ENCODE data around the gene PCDHA10. TPM values are rescaled to one million over a fixed set of nuclear protein-coding genes. Genes with fewer than 3 reads are reported as not detected.

Gene PCDHA10, protein sequence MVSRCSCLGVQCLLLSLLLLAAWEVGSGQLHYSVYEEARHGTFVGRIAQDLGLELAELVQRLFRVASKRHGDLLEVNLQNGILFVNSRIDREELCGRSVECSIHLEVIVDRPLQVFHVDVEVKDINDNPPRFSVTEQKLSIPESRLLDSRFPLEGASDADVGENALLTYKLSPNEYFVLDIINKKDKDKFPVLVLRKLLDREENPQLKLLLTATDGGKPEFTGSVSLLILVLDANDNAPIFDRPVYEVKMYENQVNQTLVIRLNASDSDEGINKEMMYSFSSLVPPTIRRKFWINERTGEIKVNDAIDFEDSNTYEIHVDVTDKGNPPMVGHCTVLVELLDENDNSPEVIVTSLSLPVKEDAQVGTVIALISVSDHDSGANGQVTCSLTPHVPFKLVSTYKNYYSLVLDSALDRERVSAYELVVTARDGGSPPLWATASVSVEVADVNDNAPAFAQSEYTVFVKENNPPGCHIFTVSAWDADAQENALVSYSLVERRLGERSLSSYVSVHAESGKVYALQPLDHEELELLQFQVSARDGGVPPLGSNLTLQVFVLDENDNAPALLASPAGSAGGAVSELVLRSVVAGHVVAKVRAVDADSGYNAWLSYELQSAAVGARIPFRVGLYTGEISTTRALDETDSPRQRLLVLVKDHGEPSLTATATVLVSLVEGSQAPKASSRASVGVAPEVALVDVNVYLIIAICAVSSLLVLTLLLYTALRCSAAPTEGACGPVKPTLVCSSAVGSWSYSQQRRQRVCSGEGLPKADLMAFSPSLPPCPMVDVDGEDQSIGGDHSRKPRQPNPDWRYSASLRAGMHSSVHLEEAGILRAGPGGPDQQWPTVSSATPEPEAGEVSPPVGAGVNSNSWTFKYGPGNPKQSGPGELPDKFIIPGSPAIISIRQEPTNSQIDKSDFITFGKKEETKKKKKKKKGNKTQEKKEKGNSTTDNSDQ
- 0.14 and 0.28 TPM in 2 replicates for total RNA-seq

DNA sequence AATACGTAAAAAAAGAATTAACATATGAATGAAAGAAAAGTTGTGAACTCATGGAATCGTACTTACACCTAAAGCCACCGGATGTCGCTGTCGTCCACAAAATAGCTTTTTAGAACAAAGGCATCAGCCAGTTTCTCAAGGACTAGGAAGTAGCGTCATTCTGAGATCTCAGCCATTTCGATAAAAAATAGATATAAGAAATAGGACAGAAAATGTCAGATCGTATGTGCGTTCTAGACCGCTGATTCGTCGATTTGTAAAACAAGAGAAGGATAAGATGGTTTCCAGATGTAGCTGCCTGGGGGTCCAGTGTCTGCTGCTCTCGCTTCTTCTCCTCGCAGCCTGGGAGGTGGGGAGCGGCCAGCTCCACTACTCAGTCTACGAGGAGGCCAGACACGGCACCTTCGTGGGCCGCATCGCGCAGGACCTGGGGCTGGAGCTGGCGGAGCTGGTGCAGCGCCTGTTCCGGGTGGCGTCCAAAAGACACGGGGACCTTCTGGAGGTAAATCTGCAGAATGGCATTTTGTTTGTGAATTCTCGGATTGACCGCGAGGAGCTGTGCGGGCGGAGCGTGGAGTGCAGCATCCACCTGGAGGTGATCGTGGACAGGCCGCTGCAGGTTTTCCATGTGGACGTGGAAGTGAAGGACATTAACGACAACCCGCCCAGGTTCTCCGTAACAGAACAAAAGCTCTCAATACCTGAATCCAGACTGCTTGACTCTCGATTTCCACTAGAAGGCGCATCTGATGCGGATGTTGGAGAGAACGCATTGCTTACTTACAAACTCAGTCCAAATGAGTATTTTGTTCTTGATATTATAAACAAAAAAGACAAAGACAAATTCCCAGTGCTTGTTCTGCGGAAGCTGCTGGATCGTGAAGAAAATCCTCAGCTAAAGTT lies at the start of gene PCDHA10:
Gene PCDHA10 (plus strand): TSS at position 126 of the 903 bp plus-strand sequence. CDS start 152 bp downstream, at position 278.

DNA sequence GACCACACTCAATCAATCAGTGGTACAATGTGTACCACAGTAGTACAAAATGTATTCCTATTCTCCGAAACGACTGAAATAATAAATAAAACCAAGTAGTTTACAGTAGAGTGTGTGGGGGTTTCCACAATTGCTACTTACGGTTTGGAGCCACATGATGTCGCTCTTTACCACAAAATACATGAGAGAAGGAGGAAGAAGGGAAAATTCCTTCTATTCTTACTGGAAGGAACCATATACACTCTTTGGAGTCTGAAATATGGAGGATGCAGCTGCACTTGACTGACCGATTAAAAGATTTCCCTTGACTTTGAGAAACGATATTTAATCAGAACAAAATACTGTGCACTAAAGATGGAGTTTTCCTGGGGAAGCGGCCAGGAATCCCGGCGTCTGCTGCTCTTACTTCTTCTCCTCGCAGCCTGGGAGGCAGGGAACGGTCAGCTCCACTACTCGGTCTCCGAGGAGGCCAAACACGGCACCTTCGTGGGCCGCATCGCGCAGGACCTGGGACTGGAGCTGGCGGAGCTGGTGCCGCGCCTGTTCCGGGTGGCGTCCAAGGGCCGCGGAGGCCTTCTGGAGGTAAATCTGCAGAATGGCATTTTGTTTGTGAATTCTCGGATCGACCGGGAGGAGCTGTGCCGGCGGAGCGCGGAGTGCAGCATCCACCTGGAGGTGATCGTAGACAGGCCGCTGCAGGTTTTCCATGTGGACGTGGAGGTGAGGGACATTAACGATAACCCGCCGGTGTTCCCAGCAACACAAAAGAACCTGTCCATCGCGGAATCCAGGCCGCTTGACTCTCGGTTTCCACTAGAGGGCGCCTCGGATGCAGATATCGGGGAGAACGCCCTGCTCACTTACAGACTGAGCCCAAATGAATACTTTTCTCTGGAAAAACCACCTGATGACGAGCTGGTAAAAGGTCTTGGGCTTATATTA lies 48.6 kb upstream of the PCDHA10 start, which contains the start of gene PCDHA4:
Gene PCDHA4 (plus strand): TSS at position 235 of the 942 bp plus-strand sequence.

DNA sequence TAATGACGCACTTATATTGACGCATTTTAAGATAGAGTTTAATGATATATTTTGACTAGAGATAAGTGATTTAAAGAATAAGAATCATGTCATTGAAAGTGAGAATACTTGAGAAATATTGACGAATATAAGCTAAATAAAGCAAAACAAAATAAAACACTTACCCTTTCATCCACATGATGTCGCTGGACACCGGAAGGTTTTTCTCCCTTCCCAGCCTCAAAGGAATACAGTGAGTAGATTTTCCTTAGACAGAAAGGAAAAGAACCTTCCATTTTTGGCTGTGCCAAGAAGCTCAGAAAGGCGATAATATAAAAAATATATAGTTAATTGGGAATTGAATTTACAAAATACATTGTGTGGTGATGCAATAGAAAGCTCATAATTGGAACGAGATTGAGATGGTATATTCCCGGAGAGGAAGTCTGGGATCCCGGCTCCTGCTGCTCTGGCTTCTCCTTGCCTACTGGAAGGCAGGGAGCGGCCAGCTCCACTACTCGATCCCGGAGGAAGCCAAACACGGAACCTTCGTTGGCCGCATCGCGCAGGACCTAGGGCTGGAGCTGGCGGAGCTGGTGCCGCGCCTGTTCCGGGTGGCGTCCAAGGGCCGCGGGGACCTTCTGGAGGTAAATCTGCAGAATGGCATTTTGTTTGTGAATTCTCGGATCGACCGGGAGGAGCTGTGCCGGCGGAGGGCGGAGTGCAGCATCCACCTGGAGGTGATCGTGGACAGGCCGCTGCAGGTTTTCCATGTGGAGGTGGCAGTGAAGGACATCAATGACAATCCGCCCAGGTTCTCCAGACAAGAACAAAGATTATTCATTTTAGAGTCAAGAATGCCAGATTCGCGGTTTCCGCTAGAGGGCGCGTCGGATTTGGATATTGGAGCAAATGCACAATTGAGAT lies 34.1 kb upstream of the PCDHA10 start, which contains the start of gene PCDHA5:
Gene PCDHA5 (plus strand): TSS at position 239 of the 906 bp plus-strand sequence.

DNA sequence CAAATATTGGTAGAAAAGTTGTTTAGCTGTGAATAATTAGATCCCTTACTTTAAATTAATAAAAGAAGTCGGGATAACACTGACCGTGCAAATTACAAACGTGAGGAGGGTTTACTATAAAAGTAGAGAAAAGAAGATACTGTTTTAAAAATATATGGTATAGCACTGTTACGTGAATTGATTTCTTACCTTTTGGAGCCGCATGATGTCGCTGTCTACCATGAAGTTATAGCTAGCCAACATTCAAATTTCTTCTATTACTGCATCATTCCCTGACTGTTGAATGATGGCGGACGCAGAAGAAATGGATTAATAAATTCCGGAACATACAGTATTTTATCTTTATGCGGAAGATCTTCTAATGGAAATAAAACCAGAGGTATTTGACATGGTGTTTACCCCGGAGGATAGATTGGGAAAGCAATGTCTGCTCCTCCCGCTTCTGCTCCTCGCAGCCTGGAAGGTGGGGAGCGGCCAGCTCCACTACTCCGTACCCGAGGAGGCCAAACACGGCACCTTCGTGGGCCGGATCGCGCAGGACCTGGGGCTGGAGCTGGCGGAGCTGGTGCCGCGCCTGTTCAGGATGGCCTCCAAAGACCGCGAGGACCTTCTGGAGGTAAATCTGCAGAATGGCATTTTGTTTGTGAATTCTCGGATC lies 27.9 kb upstream of the PCDHA10 start, which contains the start of gene PCDHA6:
Gene PCDHA6 (plus strand): TSS at position 257 of the 658 bp plus-strand sequence. CDS start 132 bp downstream, at position 389.

DNA sequence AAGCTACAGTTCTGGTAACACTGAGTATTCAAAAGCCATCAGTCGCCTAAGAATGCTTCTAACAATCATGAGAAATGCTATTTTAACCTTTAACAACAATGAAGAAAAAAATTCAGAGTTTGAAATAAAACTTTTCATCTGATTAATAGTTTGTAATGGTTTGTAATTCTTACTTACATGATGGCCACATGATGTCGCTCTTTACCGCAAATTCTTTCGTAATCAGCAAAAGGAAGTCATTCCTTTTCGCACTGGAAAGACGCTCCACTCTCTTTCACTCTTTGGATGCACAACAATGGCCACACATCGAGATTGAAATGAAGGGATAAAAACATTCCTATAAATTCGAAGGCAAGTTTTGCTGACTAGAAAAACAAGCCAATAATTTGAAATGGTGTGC lies 21.7 kb upstream of the PCDHA10 start, which contains the start of gene PCDHA7:
Gene PCDHA7 (plus strand): TSS at position 277 of the 400 bp plus-strand sequence. CDS start 115 bp downstream, at position 392.

DNA sequence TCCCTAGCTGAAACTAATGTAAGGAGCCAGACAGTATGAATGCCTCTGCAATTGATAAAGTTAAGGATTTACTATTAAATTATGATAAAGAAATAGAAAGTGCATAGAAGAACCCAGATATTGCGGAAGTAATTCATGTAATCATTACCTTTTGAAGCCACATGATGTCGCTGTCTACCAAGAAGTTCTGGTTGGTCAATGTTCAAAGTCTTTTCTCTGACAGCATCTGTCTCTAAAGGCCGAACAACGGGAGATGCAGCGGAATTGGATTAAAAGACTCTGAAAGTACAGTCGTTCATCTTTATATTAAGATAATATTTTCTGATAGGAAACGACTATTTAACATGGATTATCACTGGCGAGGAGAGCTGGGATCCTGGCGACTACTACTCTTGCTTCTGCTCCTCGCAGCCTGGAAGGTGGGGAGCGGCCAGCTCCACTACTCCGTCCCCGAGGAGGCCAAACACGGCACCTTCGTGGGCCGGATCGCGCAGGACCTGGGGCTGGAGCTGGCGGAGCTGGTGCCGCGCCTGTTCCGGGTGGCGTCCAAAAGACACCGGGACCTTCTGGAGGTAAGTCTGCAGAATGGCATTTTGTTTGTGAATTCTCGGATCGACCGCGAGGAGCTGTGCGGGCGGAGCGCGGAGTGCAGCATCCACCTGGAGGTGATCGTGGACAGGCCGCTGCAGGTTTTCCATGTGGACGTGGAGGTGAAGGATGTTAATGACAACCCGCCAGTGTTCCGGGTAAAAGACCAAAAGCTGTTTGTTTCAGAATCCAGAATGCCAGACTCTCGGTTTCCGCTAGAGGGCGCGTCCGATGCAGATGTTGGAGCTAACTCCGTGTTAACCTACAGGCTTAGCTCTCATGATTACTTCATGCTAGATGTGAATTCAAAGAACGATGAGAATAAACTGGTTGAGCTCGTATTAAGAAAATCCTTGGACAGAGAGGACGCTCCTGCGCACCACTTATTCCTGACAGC lies 14.4 kb upstream of the PCDHA10 start, which contains the start of gene PCDHA8:
Gene PCDHA8 (plus strand): TSS at position 210 of the 985 bp plus-strand sequence. CDS start 135 bp downstream, at position 345.

DNA sequence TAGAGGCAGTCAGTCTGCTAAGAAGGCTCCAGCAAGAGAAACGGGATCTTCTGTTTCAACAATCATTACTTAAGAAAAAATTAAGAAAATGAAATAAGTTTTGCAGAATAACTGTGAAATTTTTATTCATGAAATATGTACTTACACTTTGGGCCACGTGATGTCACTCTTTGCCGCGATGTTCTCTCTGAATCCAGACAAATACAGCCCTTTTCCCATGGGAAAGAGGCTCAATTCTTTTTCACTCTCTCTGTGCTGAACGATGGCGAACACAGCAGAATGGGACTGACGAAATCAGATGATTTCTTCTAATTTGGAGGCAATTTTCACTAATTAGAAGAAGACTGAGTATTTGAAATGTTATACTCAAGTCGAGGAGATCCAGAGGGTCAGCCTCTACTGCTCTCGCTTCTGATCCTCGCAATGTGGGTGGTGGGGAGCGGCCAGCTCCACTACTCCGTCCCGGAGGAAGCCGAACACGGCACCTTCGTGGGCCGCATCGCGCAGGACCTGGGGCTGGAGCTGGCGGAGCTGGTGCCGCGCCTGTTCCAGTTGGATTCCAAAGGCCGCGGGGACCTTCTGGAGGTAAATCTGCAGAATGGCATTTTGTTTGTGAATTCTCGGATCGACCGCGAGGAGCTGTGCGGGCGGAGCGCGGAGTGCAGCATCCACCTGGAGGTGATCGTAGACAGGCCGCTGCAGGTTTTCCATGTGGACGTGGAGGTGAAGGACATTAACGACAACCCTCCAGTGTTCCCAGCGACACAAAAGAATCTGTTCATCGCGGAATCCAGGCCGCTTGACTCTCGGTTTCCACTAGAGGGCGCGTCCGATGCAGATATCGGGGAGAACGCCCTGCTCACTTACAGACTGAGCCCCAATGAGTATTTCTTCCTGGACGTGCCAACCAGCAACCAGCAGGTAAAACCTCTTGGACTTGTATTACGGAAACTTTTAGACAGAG lies 7.3 kb upstream of the PCDHA10 start, which contains the start of gene PCDHA9:
Gene PCDHA9 (plus strand): TSS at position 244 of the 964 bp plus-strand sequence. CDS start 114 bp downstream, at position 358.

DNA sequence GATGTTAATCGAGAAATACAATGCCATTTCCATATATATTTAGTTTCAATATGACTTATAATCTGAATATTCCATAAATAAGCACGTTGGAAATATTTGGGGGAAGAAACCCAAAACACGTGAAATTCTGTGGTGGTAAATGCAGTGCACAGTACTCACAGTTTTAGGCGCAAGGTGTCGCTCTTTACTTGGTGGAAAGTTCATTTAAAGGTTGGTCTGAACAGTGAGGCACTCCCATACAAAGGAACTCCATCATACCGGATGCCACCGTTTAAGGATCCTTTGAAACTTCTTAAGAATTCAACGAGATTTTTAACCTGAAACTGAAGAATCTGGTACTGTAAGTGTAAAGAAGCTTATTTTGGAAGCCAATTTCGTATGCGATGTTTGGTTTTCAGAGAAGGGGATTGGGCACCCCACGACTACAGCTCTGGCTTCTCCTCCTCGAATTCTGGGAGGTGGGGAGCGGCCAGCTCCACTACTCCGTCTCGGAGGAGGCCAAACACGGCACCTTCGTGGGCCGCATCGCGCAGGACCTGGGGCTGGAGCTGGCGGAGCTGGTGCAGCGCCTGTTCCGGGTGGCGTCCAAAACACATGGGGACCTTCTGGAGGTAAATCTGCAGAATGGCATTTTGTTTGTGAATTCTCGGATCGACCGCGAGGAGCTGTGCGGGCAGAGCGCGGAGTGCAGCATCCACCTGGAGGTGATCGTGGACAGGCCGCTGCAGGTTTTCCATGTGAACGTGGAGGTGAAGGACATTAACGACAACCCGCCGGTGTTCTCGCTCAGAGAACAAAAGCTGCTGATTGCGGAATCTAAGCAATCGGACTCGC lies 13.2 kb downstream of the PCDHA10 start, which contains the start of gene PCDHA11:
Gene PCDHA11 (plus strand): TSS at position 237 of the 834 bp plus-strand sequence. CDS start 147 bp downstream, at position 384.

DNA sequence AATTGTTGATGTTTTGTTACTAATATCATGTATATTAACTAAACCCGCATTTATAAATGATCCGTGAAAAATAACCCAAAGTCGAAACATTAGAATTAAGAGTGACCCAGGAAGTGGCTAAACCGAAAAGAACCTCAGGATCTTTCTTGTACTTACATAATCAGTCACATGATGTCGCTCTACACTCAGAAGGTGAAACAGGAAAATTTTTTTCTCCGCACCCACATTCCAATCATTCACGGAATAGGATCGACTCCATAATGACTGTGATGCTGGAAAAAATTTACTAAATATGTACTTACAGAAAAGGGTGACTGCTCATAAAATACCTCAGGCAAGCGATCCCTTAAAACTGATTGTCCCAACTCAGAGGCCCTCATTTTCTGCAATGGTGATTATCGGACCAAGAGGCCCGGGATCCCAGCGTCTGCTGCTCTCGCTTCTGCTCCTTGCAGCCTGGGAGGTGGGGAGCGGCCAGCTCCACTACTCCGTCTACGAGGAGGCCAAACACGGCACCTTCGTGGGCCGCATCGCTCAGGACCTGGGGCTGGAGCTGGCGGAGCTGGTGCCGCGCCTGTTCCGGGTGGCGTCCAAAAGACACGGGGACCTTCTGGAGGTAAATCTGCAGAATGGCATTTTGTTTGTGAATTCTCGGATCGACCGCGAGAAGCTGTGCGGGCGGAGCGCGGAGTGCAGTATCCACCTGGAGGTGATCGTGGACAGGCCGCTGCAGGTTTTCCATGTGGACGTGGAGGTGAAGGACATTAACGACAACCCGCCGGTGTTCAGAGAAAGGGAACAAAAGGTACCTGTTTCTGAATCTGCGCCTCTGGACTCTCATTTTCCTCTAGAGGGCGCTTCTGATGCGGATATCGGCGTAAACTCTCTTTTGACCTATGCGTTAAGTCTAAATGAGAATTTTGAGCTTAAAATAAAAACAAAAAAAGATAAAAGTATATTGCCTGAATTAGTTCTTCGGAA lies 19.7 kb downstream of the PCDHA10 start, which contains the start of gene PCDHA12:
Gene PCDHA12 (plus strand): TSS at position 224 of the 981 bp plus-strand sequence. CDS start 165 bp downstream, at position 389.

DNA sequence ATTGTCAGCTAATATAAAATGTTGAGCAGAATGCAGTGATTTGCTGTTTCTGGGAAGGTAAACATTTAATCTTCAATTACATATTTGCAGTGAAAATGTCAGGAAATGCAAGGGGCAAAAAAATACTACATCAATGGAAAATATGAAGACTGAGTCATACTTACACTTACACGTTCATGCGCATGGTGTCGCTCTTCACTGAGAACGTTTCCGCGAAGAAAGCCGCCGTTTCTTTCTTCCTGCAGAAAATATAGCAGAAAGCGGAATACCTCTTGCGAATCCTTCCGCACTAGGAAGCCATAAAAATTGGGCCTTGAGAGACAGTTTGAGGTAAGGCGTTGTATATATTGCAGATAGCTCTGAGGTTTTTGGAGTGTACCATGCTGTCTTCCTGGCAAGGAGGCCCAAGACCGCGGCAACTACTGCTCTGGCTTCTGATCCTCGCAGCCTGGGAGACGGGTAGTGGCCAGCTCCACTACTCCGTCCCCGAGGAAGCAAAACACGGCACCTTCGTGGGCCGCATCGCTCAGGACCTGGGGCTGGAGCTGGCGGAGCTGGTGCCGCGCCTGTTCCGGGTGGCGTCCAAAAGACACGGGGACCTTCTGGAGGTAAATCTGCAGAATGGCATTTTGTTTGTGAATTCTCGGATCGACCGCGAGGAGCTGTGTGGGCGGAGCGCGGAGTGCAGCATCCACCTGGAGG lies 26.3 kb downstream of the PCDHA10 start, which contains the start of gene PCDHA13:
Gene PCDHA13 (plus strand): TSS at position 236 of the 702 bp plus-strand sequence. CDS start 145 bp downstream, at position 381.

Measured in smooth muscle cell of bladder (primary cell).